H1 (cell line): ENCODE data around the gene SIGLEC15. TPM values are rescaled to one million over a fixed set of nuclear protein-coding genes. Genes with fewer than 3 reads are reported as not detected.

Experiments used
- CTCF ChIP-seq, 3 experiments: IDR thresholded peaks; 1 replicate in 2 of 3; 2 replicates in 1 of 3; pipeline versions ENCODE4 v1.5.1 to v1.6.1; 2011; ENCODE audit warnings: low read length in 3 of 3, mild to moderate bottlenecking in 3 of 3, inconsistent platforms in 2 of 3, low read depth in 1 of 3, moderate library complexity in 1 of 3; ENCODE audit not compliant: insufficient read depth in 1 of 3; ENCODE audit errors: control extremely low read depth in 1 of 3
- GABPA ChIP-seq: IDR thresholded peaks from 2 replicates; pipeline ENCODE4 v1.6.1; 2011; ENCODE audit warnings: mild to moderate bottlenecking, low read length, moderate library complexity, borderline replicate concordance; ENCODE audit not compliant: insufficient read depth
- RAD21 ChIP-seq, 2 experiments: IDR thresholded peaks in 1 of 2; conservative IDR thresholded peaks in 1 of 2; 2 replicates each; pipeline ENCODE4 v1.6.1; 2011; ENCODE audit warnings: low read depth in 2 of 2, low read length in 2 of 2, improper control_type of control experiment in 1 of 2, inconsistent platforms in 1 of 2, mild to moderate bottlenecking in 1 of 2, moderate library complexity in 1 of 2
- SIX5 ChIP-seq: IDR thresholded peaks from 2 replicates; pipeline ENCODE4 v1.6.1; 2011; ENCODE audit warnings: mild to moderate bottlenecking, low read depth, low read length
- polyA plus RNA-seq, 7 experiments: library from polyadenylated mRNA; depleted of rRNA in 3 of 7; stranded (reverse) in 5 of 7; unstranded in 2 of 7; fragments of >200 nt in 5 of 7; fragments of 200-250 nt in 2 of 7; gene quantifications; 1 replicate in 5 of 7; 2 replicates in 1 of 7; 4 replicates in 1 of 7; pipeline versions ENCODE4 v1.2.1 to v1.2.3, GENCODE V29; 2011 to 2013; ENCODE audit warnings: missing spikeins in 2 of 7, mixed read lengths in 2 of 7
- total RNA-seq: library from RNA; stranded (reverse); fragmentation: NEBNext Ultra II Directional; extraction: Animal tissue kit (Norgen Biotek cat#: 25700); gene quantifications from 2 replicates; pipeline ENCODE4 v1.2.1, GENCODE V29; 2021
- TF ChIP-seq, protein P1 (sequence below): fragments of 300-600 bp; sonication (generic); IDR thresholded peaks from 2 replicates; pipeline ENCODE4 v1.7.1; 2012; ENCODE audit warnings: low read length, moderate library complexity, mild to moderate bottlenecking, inconsistent platforms; ENCODE audit not compliant: insufficient replicate concordance

The SIGLEC15 gene
- total and polyA plus RNA-seq, 2 of the 8 experiments (the other 6 are each of a cell fraction or from before 2014, with no cell fraction given) = 0.20 to 0.37 TPM

GRCh38 chr18:45879681-45880655 lies 54.5 kb downstream of the SIGLEC15 start (continued):
- TF ChIP-seq, protein P1, sequence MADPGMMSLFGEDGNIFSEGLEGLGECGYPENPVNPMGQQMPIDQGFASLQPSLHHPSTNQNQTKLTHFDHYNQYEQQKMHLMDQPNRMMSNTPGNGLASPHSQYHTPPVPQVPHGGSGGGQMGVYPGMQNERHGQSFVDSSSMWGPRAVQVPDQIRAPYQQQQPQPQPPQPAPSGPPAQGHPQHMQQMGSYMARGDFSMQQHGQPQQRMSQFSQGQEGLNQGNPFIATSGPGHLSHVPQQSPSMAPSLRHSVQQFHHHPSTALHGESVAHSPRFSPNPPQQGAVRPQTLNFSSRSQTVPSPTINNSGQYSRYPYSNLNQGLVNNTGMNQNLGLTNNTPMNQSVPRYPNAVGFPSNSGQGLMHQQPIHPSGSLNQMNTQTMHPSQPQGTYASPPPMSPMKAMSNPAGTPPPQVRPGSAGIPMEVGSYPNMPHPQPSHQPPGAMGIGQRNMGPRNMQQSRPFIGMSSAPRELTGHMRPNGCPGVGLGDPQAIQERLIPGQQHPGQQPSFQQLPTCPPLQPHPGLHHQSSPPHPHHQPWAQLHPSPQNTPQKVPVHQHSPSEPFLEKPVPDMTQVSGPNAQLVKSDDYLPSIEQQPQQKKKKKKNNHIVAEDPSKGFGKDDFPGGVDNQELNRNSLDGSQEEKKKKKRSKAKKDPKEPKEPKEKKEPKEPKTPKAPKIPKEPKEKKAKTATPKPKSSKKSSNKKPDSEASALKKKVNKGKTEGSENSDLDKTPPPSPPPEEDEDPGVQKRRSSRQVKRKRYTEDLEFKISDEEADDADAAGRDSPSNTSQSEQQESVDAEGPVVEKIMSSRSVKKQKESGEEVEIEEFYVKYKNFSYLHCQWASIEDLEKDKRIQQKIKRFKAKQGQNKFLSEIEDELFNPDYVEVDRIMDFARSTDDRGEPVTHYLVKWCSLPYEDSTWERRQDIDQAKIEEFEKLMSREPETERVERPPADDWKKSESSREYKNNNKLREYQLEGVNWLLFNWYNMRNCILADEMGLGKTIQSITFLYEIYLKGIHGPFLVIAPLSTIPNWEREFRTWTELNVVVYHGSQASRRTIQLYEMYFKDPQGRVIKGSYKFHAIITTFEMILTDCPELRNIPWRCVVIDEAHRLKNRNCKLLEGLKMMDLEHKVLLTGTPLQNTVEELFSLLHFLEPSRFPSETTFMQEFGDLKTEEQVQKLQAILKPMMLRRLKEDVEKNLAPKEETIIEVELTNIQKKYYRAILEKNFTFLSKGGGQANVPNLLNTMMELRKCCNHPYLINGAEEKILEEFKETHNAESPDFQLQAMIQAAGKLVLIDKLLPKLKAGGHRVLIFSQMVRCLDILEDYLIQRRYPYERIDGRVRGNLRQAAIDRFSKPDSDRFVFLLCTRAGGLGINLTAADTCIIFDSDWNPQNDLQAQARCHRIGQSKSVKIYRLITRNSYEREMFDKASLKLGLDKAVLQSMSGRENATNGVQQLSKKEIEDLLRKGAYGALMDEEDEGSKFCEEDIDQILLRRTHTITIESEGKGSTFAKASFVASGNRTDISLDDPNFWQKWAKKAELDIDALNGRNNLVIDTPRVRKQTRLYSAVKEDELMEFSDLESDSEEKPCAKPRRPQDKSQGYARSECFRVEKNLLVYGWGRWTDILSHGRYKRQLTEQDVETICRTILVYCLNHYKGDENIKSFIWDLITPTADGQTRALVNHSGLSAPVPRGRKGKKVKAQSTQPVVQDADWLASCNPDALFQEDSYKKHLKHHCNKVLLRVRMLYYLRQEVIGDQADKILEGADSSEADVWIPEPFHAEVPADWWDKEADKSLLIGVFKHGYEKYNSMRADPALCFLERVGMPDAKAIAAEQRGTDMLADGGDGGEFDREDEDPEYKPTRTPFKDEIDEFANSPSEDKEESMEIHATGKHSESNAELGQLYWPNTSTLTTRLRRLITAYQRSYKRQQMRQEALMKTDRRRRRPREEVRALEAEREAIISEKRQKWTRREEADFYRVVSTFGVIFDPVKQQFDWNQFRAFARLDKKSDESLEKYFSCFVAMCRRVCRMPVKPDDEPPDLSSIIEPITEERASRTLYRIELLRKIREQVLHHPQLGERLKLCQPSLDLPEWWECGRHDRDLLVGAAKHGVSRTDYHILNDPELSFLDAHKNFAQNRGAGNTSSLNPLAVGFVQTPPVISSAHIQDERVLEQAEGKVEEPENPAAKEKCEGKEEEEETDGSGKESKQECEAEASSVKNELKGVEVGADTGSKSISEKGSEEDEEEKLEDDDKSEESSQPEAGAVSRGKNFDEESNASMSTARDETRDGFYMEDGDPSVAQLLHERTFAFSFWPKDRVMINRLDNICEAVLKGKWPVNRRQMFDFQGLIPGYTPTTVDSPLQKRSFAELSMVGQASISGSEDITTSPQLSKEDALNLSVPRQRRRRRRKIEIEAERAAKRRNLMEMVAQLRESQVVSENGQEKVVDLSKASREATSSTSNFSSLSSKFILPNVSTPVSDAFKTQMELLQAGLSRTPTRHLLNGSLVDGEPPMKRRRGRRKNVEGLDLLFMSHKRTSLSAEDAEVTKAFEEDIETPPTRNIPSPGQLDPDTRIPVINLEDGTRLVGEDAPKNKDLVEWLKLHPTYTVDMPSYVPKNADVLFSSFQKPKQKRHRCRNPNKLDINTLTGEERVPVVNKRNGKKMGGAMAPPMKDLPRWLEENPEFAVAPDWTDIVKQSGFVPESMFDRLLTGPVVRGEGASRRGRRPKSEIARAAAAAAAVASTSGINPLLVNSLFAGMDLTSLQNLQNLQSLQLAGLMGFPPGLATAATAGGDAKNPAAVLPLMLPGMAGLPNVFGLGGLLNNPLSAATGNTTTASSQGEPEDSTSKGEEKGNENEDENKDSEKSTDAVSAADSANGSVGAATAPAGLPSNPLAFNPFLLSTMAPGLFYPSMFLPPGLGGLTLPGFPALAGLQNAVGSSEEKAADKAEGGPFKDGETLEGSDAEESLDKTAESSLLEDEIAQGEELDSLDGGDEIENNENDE = no peak
- no peak for TF ChIP-seq SIX5
- peak; percentile 90 to 93 for TF ChIP-seq RAD21 (IDR thresholded peaks at IDR 0.05 in 1 of 2, conservative IDR thresholded peaks at IDR 0.05 in 1 of 2; ENCODE audit: low read depth in 2 of 2, low read length in 2 of 2)
- no peak; the same call in 1 of the 2 replicates for TF ChIP-seq GABPA
- peak; percentile 97 to 99 (median 99) for TF ChIP-seq CTCF (IDR thresholded peaks at IDR 0.05; ENCODE audit: control extremely low read depth in 1 of 3, insufficient read depth in 1 of 3, low read depth in 1 of 3, low read length in 3 of 3)
- TF ChIP-seq, all 59 proteins: peak for 3
